HG03354 (cell line): ENCODE measurements around the gene ARID4A.
"Not testable (repeated sequence)": the region's sequence is repeated elsewhere in the genome, so short reads cannot be mapped to it uniquely, and the experiment has no call there.

ENCODE experiments used
- ATAC-seq: cut with Tn5 transposase; IDR thresholded peaks from one replicate; pipeline ENCODE4 v1.9.1; 2021; ENCODE audit warnings: mild to moderate bottlenecking; ENCODE audit not compliant: unreplicated experiment, poor library complexity, severe bottlenecking

ARID4A gene

GRCh38 chr14:58341152-58341748 is 42.9 kb downstream of the ARID4A start:
- ATAC-seq, result no peak

GRCh38 chr14:58343535-58343934 is 45.2 kb downstream of the ARID4A start:
- not testable (repeated sequence) for ATAC-seq

GRCh38 chr14:58353516-58354299 is 55.4 kb downstream of the ARID4A start:
- ATAC-seq, result no peak

DNA sequence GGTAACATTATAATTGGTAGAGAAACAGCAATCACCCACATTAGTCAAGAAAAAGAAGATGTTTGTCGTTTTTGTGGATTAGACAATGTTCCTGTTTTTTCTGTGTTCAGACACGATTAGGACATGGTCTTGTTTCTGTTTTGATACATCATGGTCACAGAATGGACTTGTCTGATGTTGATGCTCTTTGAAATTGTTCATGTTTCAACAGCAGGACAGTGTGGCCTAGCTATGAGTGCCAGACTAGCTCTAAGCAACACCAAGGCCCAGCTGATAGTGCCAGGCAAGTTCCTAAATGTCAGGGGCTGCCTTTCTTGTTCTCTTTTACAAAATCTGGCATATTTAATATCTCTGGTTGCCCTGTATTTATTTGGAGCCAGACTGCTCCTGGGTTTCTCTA is 56.5 kb downstream of the ARID4A start:
- no peak for ATAC-seq

DNA sequence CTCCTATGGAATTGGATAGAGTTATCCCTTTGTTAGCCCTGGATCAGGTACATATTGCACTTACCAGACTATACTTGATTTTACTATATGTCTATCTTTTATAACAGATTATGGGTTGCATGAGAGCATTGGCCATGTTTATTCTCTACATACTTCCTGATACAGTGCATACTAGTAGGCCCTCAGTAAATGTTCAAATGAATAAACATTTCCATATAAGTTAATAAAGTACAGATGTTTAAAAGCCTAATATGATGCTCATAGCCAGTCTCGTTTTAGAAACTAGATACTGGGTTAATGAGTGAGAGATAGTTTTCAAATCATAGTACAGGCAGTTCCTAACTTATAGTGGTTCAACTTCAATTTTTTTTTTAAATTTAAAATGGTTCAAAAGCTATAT is 57.9 kb downstream of the ARID4A start:
- no peak for ATAC-seq

GRCh38 chr14:58362272-58362671 is 63.9 kb downstream of the ARID4A start:
- not testable (repeated sequence) for ATAC-seq

GRCh38 chr14:58362798-58363412 is 64.5 kb downstream of the ARID4A start:
- ATAC-seq, result no peak

- ATAC-seq, result no peak
Measured at GRCh38 chr14:58364316-58364715, 66.0 kb downstream of the ARID4A start.

DNA sequence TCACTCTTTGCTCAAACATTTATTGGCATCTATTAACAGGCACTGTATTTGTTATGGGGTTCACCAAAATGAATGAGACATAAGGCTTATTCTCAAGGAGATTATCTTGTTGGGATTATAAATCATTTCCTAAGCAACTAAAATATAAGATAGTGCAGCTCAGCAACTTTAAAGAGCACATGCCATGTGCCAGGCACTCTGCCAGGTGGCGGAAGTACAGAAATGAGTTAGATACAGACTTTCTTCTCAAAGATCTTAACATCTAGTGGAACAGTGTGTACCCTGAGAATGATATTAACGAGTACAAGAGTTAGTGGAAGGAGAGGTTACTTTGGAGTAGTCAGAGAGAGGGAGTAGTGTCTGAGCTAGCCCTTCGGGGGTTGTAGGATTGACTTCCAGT is 68.9 kb downstream of the ARID4A start:
- ATAC-seq, result no peak

- no peak for ATAC-seq
Measured at GRCh38 chr14:58368956-58369355, 70.6 kb downstream of the ARID4A start.

DNA sequence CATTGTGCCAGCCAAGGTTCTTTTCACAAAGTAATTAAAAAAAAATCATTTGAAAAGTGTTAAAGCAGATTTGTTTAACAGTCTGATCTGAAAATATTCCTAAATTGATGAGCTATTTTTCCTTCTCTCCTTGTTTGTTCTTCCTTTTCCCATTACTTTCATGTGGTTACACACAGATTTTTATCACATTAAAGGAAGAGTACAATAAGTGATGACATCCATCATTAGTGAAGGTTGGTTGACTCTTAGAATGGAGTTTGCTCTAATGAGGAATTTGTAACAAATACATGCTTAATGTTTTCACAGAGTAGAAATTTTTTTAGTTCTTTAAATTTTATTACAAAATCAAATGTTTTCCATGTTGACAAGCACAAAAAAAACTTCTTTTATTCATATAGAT is 78.4 kb downstream of the ARID4A start:
- no peak for ATAC-seq

DNA sequence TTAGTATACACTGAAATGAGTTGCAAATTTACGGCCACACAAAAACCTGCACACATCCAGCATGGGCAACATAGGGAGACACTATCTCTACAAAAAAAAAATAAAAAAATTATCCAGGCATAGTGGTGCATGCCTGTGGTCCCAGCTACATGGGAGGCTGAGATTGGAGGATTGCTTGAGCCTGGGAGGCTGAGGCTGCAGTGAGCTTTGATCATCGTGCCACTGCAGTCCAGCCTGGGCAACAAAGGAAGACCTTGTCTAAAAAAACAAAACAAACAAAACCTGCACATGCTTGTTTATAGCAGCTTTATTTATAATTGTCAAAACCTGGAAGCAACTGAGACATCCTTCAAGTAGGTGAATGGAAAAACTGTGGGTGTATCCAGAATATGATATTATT is 92.5 kb downstream of the ARID4A start:
- no peak for ATAC-seq

- no peak for ATAC-seq
Measured at GRCh38 chr14:58395562-58395811, 97.1 kb downstream of the ARID4A start.

DNA sequence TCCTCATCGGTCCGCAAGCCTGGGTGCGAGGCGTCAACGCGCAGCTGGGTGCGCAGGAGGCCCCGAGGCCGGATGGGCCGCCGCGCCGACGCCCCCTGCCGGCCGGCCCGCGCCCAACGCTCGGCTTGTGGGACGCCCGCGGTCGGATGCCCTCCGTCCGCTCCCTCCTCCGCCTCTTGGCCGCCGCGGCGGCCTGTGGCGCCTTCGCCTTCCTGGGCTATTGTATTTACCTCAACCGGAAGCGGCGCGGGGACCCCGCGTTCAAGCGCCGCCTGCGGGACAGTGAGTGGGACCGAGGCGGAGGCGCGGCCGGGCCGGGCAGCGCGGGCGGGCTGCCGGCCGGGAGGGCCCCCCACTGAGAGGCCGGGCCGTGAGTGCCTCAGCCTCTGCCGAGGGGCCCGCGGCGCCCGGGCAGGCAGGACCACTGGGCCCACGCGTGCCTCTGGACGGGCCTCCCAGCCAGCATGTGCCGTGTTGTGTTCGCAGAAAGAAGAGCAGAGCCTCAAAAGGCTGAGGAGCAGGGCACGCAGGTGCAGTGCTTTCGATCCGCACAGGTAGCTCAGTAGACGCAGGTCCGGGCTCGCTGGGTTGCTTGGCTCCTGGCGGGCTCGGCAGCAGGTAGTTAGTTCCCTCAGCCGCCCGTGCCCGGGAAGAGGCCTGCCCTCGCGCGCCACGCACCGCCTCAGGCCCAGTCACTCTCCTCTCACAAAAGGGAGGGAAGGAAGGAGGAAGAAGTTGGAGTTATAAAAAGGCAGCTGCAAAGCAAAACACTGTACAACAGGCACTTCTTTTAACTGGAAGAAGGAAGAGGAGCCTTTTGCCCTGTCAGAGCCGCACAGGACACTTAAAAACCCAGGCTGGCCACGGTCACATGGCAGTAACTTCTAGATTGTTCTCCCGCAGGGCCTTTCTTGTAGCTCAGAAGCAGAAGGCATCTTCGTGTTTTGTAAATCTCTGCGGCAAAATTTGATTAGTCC is 97.7 kb downstream of the ARID4A start, which contains the start of gene TOMM20L:
TSS of gene TOMM20L (plus strand) at position 119 of the 977 bp plus-strand sequence. CDS start at position 147, 28 bp downstream.
- ATAC-seq, result peak; percentile 94

DNA sequence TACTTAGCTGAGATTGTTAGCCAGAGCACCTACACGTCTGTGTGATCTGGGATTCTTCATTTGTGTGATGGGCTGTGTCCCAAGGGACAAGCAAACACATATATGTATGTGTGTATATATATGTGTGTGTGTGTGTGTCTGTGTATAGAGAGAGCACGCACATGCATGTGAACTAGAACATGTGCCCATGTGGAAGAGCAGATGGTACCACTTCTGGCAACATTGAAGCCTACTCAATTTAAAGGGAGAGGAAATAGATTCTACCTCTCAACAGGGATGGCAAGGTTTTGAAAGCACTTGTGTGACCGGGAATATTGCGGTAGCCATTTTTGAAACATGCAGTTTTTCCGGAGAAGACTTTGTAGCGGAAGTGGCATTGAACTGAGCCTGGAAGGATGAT is 98.8 kb downstream of the ARID4A start:
- ATAC-seq, result no peak

DNA sequence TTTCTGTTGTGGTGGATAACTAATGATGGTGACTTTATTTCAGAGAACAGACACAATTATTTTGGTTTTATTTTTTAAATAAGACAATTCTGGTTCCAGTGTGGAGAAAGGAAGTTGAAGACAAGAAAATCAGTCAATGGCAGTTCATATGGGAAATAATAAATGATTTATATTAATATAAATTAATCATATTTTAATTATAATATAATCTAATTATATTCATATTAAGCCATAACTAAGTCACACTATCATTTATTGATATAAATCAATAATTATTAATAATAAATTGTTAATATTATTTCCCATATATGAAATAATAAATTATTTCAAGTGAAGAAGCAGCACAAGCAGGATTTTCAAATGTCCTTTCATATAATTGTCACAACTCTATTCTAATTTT is 100.1 kb downstream of the ARID4A start:
- ATAC-seq, result no peak

- no peak for ATAC-seq
Measured at GRCh38 chr14:58398895-58399294, 100.5 kb downstream of the ARID4A start.

DNA sequence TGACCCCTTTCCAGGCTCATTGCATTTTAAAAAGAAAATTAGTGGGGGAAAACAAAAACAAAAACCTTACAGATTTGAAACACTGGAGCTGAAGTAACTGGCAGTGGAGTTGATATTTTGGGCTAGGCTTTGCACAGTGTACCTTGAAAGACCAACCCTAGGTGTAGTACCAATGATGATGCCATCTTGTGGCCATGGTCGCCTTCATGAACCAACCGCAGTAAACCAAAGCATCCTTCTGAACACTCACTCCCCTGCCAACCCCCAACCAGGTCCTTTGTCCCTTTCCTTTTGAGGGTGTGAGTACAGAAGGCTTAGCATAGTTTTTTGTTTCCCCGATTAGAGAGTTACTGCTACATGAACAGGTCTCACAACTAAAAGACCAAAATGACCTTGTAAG is 103.2 kb downstream of the ARID4A start:
- no peak for ATAC-seq

DNA sequence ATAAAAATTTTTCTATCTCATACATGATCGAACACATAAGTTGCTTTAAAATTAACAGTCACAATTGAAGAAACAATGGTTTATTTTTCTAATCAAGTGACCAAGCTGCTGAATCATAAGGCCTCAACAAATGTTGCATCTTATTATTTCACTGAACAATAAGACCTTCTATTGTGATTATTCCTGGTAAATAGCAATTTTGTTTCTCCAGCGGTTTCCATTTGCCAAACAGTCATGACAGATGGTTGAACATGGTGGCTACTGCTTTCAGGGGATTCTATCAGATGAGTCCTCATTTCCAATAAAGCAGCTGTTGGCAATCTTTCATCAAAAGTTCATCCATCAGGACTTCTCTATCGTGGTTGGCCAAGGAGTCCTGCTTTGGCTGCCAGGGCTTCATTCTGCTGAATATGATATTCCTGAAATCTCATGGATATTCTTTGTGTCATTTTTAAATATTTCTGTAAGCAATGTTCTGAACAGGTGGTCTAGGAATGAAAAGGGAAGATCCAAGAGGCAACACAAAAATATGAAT is 110.4 kb downstream of the ARID4A start:
- ATAC-seq, result no peak

- ATAC-seq, result no peak
Measured at GRCh38 chr14:58414845-58415244, 116.5 kb downstream of the ARID4A start.
